ENCODE results near the gene ESR1.

ESR1 gene

DNA sequence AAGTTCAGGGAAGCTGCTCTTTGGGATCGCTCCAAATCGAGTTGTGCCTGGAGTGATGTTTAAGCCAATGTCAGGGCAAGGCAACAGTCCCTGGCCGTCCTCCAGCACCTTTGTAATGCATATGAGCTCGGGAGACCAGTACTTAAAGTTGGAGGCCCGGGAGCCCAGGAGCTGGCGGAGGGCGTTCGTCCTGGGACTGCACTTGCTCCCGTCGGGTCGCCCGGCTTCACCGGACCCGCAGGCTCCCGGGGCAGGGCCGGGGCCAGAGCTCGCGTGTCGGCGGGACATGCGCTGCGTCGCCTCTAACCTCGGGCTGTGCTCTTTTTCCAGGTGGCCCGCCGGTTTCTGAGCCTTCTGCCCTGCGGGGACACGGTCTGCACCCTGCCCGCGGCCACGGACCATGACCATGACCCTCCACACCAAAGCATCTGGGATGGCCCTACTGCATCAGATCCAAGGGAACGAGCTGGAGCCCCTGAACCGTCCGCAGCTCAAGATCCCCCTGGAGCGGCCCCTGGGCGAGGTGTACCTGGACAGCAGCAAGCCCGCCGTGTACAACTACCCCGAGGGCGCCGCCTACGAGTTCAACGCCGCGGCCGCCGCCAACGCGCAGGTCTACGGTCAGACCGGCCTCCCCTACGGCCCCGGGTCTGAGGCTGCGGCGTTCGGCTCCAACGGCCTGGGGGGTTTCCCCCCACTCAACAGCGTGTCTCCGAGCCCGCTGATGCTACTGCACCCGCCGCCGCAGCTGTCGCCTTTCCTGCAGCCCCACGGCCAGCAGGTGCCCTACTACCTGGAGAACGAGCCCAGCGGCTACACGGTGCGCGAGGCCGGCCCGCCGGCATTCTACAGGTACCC lies at the start of gene ESR1:
ESR1 (plus strand) TSS at position 170 of the 858 bp plus-strand sequence; CDS start at position 401, 231 bp downstream.
- no peak for DNase-seq (ENCODE audit: low spot score)

DNA sequence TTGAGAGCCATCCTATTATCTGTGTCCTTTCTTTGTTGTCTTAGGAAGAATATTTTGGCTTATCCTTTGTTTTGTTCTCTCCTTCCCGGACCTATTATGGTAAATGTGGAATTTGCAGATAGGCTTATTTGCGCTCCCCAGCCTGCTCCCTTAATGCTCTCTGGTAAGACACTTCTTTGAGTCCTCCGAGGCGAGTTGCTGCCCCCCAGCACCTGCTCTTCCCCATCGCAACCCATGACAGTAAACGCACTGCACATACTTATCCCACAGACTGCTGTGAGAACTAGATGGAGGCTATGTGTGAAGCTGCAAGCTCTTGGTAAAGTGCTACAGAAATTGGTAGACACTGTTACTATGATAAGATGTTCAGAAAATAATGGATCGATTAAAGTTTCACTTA lies 47.0 kb upstream of the ESR1 start:
- no peak for DNase-seq (ENCODE audit: low spot score)

DNA sequence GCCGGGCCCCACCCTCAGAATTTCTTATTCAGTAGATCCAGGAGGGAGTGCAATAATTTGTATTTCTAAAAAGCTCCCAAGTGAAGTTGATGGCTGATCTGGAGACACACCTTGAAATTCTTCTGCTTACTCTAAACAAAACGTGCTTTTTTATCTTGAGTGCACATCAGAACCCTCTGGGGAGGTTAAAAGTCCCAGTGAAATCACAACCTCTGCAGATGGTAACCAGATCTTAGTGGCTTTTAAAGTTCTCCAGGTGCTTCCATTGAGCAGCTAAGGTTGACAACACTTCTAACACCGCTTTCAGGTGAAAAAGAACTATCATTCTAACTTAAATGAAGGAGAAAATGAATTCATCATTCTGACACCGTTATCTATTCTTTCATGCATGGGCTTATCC lies 45.6 kb upstream of the ESR1 start:
- DNase-seq (ENCODE audit: low spot score), result no peak

DNA sequence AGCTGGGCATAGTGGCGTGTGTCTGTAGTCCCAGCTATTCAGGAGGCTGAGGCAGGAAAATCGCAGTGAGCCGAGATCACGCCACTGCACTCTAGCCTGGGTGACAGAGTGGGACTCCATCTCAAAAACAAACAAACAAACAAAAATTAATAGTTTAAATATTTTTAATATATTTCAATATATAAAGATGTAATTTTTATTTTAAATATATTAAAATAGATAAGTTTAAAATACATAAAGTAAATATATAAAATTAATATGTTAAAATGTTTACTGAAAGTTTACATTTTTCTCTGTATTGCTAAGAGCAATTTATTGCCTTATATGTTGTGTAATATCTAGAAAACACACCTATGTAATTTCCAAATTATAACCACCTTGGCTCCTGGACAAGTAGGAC lies 44.7 kb upstream of the ESR1 start:
- no peak for DNase-seq (ENCODE audit: low spot score)

DNA sequence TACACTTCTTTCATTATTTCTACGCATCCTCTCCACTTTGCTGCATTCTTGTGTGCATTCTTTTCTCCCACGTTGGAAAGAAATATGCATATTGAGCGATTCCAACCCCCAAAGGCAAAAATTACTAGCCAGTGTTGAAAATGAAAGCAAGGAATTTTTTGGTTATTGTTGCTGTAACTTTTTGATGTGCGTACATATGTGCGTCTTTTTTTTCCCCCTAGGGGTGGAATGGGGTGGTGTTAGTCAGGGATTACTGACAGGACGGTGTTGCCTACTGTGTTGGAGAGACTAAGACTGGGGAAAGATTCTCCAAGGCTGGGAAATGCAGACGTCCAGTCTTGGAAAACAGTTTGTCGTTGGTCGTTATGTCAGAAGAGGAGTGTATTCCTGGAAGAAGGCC lies 44.2 kb upstream of the ESR1 start:
- no peak for DNase-seq (ENCODE audit: low spot score)

DNA sequence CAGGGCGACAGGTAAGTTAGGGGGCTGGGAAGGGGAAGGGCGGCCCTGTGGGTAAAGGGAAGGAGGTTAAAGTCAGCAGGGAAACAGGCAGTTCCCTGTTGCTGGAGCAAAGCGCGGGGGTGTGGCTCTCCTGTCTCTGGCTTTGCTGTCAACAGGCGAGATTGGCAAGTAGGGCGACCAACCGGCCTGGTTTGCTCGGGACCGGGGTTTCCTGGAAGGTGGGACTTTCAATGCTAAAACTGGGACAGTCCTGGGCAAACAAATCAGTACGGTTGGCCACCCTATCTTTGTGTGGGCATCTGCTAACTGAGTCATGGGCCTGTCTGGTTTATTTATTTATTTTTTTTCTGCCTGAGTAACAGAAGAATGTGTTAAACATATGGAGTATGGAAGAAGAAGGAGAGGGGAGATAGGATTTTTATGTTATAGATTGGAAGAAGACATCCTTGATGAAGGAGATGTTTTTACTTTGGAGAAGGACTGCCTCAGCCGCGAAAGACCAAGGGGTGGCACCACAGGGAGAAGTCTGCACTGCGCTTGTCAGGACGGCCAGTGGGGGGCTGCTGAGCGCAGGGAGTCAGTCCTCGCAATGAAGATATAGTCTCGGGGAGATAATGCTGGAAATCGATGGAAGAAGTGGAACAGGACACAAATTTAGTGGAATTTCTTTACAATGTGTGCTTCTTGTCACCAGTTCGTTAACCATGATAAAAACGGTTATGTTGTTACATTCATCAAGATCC lies 43.4 kb upstream of the ESR1 start:
- DNase-seq (ENCODE audit: low spot score), result peak; percentile 84

DNA sequence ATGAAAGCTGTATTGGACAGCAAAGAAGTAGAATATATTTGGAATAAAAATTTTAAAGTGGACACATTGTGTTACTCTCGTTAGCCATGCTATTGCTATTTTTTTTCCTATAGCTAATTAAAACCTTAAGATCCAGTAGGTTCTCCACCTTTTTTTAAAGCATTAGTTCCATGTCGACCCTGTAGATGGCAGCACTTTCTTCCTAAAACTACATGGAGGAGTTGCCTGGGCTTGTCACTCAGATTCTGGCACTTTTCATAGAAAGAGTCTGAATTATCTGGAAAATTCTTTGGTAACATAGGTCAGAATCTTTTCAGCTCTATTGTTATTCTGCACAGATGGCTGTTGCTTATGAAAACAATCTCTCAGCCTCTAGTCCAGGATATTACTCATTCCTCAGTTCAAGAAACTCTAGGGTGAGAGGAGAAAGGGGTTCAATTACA lies 42.0 kb upstream of the ESR1 start:
- DNase-seq (ENCODE audit: low spot score), result peak; percentile 75

DNA sequence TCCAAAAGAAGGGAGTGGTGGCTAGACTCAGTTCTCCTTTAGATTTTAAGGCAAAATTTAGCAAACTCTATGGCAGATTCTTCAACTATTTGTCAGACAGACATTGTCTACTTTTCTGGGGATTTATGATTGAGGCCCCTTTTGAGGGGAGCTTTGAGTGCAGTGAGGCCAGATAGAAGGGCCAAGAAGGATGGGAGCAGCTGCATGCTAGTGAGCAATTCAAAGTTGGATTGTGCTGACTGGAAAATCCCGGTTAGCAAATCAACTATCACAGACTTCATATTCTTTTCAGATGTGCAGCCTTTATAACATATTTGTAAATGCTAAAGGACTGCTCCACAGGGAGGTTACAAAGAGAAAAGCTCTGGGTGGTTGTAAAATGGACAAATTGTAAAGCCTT lies 35.0 kb upstream of the ESR1 start:
- DNase-seq (ENCODE audit: low spot score), result no peak

DNA sequence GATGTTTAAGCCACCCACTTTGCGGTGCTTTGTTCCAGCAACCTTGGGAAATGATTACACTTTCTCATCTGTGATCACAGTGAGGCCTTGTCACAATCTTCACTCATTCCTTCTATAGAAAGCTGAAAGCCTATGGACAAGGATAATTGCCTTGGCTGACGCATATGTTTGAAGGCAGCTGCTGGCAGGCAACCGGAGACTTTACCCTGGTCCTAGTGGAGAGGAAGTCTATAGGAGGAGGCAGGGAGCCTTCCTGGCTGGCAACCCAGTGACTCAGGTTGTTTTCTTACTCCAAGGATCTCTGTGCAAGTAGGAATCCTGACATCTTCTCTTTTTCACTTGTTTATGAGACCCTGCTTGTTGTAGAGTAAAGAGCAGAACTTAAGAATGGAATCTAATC lies 34.1 kb upstream of the ESR1 start:
- DNase-seq (ENCODE audit: low spot score), result no peak

DNA sequence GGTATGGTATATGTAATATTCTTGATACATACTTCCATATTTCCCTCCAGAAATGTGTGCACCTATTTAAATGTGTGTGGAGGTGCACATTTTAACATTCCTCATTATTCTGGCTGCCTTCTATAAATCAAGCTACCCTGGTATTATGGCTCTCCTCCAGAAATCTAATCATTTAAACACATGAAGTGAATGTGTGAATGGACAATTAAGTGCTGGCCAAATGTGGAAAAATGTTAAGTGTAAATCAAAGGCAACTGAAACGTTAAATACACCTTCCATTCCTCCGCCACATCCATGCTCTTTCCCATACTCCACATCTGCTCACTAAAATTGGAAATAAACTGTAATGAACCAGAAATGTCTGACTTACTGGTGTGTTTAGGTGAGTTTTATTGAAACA lies 24.9 kb upstream of the ESR1 start:
- DNase-seq (ENCODE audit: low spot score), result no peak

DNA sequence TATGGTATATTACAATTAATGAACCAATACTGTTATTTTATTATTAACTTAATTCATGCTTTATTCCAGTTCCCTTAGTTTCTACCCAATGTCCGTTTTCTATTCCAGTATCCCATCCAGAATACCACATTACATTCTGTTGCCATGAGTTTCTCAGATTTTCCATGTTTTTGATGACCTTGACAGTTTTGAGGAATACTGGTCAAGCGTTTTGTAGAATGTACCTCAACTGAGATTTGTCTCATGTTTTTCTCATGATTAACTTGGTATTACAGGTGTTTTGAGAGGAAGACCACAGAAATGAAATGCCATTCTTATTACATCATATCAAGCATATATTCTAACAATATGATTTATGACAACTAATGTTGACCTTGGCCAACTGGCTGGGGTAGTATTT lies 23.8 kb upstream of the ESR1 start:
- no peak for DNase-seq (ENCODE audit: low spot score)

DNA sequence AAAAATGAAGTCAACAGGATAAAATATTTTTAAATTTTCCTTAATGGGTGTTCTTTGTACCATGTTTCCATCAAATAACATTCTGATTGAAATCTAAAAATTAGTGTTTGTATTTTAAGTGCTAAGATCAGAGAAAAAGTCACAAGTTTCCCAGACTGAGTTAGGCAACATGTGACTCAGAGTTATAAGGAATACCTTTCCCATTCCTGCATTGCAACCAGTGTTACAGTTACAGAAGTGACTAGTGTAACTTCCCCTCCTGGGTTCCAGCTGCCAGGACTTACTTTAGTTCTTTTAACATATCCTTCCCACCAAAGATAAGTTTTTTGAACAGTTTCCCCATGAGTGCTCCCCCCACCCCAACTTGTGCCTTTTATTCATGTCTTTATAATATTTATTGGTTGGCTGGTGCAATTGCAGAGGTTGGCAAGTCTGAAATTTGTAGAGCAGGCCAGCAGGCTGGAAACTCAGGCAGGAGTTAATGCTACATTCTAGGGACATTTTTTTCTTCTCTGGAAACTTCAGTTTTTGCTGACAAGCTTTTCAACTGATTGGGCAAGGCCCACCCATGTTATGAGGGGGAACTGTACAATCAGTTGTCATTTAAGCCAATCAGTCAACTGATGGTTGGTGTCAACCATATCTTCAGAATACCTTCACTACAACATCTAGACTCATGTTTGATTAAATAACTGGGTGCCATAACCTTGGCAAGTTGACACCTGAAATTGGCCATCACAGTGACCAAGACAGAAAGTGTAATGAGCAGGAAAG lies 22.9 kb upstream of the ESR1 start:
- DNase-seq (ENCODE audit: low spot score), result no peak

DNA sequence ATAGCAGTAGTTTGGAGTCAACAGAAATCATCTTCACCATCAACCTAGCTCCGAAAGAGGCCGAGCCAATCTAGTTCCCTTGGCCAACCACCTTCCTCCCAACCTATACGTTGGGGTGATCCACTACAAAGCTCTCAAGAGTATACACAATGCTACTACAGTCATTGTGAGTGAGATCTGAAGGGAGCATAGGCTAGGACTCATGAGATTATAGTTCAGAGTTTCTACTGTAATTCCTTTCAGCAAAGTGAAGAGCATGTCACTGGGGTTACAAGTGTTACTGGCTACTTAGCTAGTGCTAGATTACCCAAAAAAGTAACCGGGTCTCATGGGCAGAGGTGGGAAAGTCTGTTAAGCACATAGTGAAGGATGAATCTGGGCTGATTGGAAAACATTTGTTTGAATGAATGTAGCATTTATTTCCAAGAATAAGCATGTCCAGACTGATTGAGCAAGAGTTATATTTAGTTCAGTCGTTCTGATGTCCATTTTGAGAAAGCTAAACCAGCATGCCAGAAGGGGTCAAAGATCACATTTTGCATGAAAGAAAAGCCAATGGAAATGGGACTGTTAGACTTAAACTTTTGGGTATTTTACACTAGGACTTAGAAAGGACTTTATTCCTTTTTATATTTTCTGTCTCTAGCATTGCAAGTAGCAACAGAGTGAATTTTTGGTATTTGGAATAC lies 10.5 kb upstream of the ESR1 start:
- DNase-seq (ENCODE audit: low spot score), result no peak

DNA sequence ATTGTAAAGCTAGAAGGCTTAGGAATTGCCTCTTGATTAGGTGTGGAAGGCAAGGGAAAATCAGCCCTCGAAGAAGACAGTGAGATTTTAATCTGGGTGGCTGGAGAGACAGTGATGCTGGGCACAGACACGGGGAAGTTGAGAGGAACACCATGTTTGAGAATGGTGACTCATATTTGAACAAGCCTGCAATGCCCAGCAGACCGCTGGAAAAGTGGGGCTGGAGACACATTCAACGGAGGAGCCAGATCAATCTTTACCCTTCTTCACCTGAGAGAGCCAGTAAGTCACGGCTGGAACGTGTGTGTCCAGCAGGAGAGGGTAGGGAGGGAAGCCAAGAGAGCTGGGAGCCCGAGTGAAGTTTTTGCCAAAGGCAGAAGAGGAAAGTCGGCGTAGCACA lies 3.7 kb upstream of the ESR1 start:
- DNase-seq (ENCODE audit: low spot score), result no peak

DNA sequence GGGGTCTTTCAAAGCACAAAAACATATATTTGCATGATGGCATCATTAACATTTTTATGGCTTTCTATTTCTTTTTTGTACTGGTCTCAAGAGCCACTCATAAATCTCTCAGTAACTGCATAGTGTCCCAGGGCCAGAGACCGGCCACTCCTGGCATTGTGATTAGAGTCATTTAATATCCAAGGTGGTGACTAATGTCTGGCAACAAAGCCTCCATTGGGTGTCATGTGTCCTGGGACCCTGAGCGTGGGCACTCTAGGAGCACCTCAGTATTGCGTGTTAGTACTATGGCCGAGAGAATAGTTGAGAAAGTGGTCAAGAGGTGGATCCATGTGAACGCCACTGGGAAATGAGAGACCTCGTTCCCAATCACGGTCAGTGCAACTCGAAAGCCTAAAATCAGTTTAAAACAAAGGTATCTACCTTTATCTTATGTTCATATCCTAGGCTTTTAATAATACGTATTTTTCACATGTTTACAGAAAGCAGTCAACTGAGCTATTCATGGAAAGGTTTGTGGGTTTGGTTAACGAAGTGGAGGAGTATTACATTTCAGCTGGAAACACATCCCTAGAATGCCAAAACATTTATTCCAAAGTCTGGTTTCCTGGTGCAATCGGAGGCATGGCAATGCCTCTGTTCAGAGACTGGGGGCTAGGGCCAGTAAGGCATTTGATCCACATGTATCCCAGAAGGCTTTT lies 2.7 kb upstream of the ESR1 start:
- no peak for DNase-seq (ENCODE audit: low spot score)

DNA sequence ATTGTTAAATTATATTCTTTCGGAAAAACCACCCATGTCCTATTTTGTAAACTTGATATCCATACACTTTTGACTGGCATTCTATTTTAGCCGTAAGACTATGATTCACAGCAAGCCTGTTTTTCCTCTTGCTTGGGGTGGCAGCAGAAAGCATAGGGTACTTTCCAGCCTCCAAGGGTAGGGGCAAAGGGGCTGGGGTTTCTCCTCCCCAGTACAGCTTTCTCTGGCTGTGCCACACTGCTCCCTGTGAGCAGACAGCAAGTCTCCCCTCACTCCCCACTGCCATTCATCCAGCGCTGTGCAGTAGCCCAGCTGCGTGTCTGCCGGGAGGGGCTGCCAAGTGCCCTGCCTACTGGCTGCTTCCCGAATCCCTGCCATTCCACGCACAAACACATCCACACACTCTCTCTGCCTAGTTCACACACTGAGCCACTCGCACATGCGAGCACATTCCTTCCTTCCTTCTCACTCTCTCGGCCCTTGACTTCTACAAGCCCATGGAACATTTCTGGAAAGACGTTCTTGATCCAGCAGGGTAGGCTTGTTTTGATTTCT lies 2.1 kb upstream of the ESR1 start:
- DNase-seq (ENCODE audit: low spot score), result peak; percentile 5

DNA sequence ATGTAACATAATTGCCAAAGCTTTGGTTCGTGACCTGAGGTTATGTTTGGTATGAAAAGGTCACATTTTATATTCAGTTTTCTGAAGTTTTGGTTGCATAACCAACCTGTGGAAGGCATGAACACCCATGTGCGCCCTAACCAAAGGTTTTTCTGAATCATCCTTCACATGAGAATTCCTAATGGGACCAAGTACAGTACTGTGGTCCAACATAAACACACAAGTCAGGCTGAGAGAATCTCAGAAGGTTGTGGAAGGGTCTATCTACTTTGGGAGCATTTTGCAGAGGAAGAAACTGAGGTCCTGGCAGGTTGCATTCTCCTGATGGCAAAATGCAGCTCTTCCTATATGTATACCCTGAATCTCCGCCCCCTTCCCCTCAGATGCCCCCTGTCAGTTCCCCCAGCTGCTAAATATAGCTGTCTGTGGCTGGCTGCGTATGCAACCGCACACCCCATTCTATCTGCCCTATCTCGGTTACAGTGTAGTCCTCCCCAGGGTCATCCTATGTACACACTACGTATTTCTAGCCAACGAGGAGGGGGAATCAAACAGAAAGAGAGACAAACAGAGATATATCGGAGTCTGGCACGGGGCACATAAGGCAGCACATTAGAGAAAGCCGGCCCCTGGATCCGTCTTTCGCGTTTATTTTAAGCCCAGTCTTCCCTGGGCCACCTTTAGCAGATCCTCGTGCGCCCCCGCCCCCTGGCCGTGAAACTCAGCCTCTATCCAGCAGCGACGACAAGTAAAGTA lies 547 bp upstream of the ESR1 start:
- DNase-seq (ENCODE audit: low spot score), result no peak

DNA sequence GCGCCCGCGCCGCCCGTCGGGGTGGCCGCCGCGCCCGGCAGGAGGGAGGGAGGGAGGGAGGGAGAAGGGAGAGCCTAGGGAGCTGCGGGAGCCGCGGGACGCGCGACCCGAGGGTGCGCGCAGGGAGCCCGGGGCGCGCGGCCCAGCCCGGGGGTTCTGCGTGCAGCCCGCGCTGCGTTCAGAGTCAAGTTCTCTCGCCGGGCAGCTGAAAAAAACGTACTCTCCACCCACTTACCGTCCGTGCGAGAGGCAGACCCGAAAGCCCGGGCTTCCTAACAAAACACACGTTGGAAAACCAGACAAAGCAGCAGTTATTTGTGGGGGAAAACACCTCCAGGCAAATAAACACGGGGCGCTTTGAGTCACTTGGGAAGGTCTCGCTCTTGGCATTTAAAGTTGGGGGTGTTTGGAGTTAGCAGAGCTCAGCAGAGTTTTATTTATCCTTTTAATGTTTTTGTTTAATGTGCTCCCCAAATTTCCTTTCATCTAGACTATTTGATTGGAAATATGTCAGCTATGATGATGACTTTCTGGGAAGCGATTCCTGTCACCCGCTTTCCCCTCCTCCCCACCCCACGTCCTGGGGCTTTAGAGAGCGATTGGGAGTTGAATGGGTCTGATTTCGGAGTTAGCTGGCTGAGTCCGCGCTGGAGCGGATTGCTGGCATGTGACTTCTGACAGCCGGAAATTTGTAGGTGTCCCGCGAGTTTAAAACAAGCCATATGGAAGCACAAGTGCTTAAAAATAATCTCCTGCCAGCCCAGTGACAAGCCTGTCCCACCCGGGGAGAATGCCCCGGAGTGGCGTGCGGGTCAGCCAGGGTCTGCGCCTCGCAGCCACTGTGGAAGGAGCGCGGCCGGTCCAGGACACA lies 1.1 kb downstream of the ESR1 start:
- DNase-seq (ENCODE audit: low spot score), result no peak

DNA sequence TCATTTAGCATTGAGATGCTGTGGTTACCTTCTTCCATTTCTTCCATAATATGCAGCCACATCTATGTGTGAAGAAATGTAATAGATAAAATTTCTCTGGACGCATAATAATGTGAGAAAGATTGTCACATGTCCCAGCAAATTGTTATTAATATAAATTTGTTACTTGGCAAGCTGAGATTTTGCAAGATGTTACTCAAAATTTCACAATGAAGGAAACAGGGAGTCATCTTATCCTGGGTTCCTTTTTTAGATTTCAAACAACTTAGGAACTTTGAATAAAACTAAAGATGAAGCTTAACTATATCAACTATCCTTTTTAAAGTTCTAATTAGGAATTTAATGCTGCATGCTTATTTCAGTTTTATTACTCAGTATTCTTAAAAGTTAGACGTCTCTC lies 3.6 kb downstream of the ESR1 start:
- DNase-seq (ENCODE audit: low spot score), result no peak

All from Ammon's horn (tissue), 1 donor.